Coronary artery (tissue), 2 donors: ENCODE data around the gene CCT6A.
A peak's percentile ranks its signal among the peaks of the same experiment; 100 is the strongest.
"Not testable (repeated sequence)": the region's sequence is repeated elsewhere in the genome, so short reads cannot be mapped to it uniquely, and the experiment has no call there.

ENCODE experiments used
- DNase-seq: peaks from one replicate; pipeline ENCODE4 v3.0.0-alpha.2; 2017; ENCODE audit warnings: low spot score
- H3K27ac ChIP-seq, 2 donors: fragments of 200-600 bp; sonication (generic); one replicate each; pipeline ENCODE4 v1.5.1; 2016 to 2019
- H3K4me3 ChIP-seq: fragments of 200-600 bp; sonication (generic); 2 replicates; pipeline ENCODE4 v1.5.1; 2016; ENCODE audit warnings: mild to moderate bottlenecking, moderate library complexity
- CTCF ChIP-seq: fragments of 200-600 bp; sonication (generic); IDR thresholded peaks from one replicate; pipeline ENCODE4 v1.5.1; 2019; ENCODE audit warnings: antibody characterized with exemption

Gene CCT6A

GRCh38 chr7:56051339-56052191 is at the start of gene CCT6A, which contains the start of gene PSPH:
Gene CCT6A (plus strand): TSS chr7:56051765. CDS start chr7:56051849, 84 bp downstream.
Gene PSPH (minus strand): TSS chr7:56051444. CDS start chr7:56021212, 30,232 bp downstream.
- peak within 1 kb of the TSS; percentile 74 for H3K4me3 ChIP-seq
- no peak for TF ChIP-seq CTCF
- DNase-seq, result peak; percentile 99
- H3K27ac ChIP-seq, result peak within 1 kb of the TSS; percentile 77 to 82

GRCh38 chr7:56003749-56004148 is 47.8 kb upstream of the CCT6A start:
- no peak overlapping the region for H3K4me3 ChIP-seq
- no peak for DNase-seq
- H3K27ac ChIP-seq, result no peak overlapping the region
- TF ChIP-seq CTCF, result no peak

- H3K4me3 ChIP-seq, result no peak overlapping the region
- no peak overlapping the region for H3K27ac ChIP-seq
- DNase-seq, result no peak
- no peak for TF ChIP-seq CTCF
These were observed 44.4 kb upstream of the CCT6A start for GRCh38 chr7:56007167-56007652.

GRCh38 chr7:56007891-56008290 is 43.7 kb upstream of the CCT6A start:
- no peak for DNase-seq
- no peak for TF ChIP-seq CTCF
- H3K4me3 ChIP-seq, result no peak overlapping the region
- H3K27ac ChIP-seq, result no peak overlapping the region

- no peak for DNase-seq
- Histone ChIP-seq H3K27ac (no peak overlapping the region), H3K4me3 (no peak overlapping the region)
- TF ChIP-seq CTCF, result no peak
These were observed 41.9 kb upstream of the CCT6A start for GRCh38 chr7:56009695-56010094.

- H3K4me3 ChIP-seq, H3K27ac ChIP-seq, DNase-seq: not testable (repeated sequence)
These were observed 34.5 kb upstream of the CCT6A start for GRCh38 chr7:56017015-56017414.

- H3K4me3 ChIP-seq, result no peak overlapping the region
- no peak for TF ChIP-seq CTCF
- H3K27ac ChIP-seq, result no peak overlapping the region
- DNase-seq, result no peak
These were observed 32.1 kb upstream of the CCT6A start for GRCh38 chr7:56019501-56019900.
